Astrocyte (in vitro differentiated cells and primary cell): ENCODE results near the gene TIMM29. TPM values are rescaled to one million over a fixed set of nuclear protein-coding genes. Genes with fewer than 3 reads are reported as not detected.

Source experiments
- DNase-seq: peaks from one replicate; pipeline ENCODE4 v3.0.0-alpha.2; 2010; ENCODE audit warnings: low read depth
- FAIRE-seq: peaks from 2 replicates; lab custom pipeline; 2011; peaks lifted over from hg19 to GRCh38; lab: Jason Lieb, UNC
- H2AFZ ChIP-seq: 2 replicates; pipeline ENCODE4 v1.6.0; 2012; ENCODE audit warnings: low read depth, low read length, inconsistent platforms
- H3K27ac ChIP-seq: 2 replicates; pipeline ENCODE4 v1.5.1; 2011; ENCODE audit warnings: low read depth, low read length, inconsistent platforms
- H3K27me3 ChIP-seq: 2 replicates; pipeline ENCODE4 v1.6.0; 2011; ENCODE audit warnings: low read length, inconsistent platforms; ENCODE audit not compliant: insufficient read depth
- H3K36me3 ChIP-seq: 2 replicates; pipeline ENCODE4 v1.5.1; 2011; ENCODE audit warnings: low read length, inconsistent platforms; ENCODE audit not compliant: insufficient read depth
- H3K4me1 ChIP-seq: 2 replicates; pipeline ENCODE4 v1.5.1; 2011; ENCODE audit warnings: low read length, inconsistent platforms; ENCODE audit not compliant: insufficient read depth
- H3K4me2 ChIP-seq: 2 replicates; pipeline ENCODE4 v1.6.0; 2012; ENCODE audit warnings: low read length, inconsistent platforms
- H3K4me3 ChIP-seq: 2 replicates; pipeline ENCODE4 v1.5.1; 2011; ENCODE audit warnings: low read depth, mild to moderate bottlenecking, low read length, inconsistent platforms; ENCODE audit not compliant: insufficient read depth
- H3K79me2 ChIP-seq: 2 replicates; pipeline ENCODE4 v1.6.0; 2012; ENCODE audit warnings: mild to moderate bottlenecking, low read length, inconsistent platforms; ENCODE audit not compliant: insufficient read depth
- H3K9ac ChIP-seq: 2 replicates; pipeline ENCODE4 v1.6.0; 2012; ENCODE audit warnings: mild to moderate bottlenecking, low read length, inconsistent platforms
- H3K9me3 ChIP-seq: 2 replicates; pipeline ENCODE4 v1.5.1; 2012; ENCODE audit warnings: low read depth, mild to moderate bottlenecking, low read length, inconsistent platforms; ENCODE audit not compliant: insufficient read depth
- H4K20me1 ChIP-seq: 2 replicates; pipeline ENCODE4 v1.6.0; 2012; ENCODE audit warnings: low read length, inconsistent platforms; ENCODE audit not compliant: insufficient read depth
- H3K27ac Mint-ChIP-seq: one replicate; pipeline ENCODE4 v1.8.0; 2021; ENCODE audit warnings: mild to moderate bottlenecking, mixed read lengths; ENCODE audit not compliant: unreplicated experiment
- H3K27me3 Mint-ChIP-seq: one replicate; pipeline ENCODE4 v1.8.0; 2021; ENCODE audit warnings: low read depth, mixed read lengths; ENCODE audit not compliant: unreplicated experiment
- H3K36me3 Mint-ChIP-seq: one replicate; pipeline ENCODE4 v1.8.0; 2021; ENCODE audit warnings: low read depth, mixed read lengths; ENCODE audit not compliant: unreplicated experiment
- H3K4me1 Mint-ChIP-seq: one replicate; pipeline ENCODE4 v1.8.0; 2021; ENCODE audit warnings: low read depth, mixed read lengths; ENCODE audit not compliant: unreplicated experiment
- H3K4me3 Mint-ChIP-seq: one replicate; pipeline ENCODE4 v1.8.0; 2021; ENCODE audit warnings: mild to moderate bottlenecking, moderate library complexity, mixed read lengths; ENCODE audit not compliant: unreplicated experiment
- H3K9me3 Mint-ChIP-seq: one replicate; pipeline ENCODE4 v1.8.0; 2021; ENCODE audit warnings: mild to moderate bottlenecking, mixed read lengths; ENCODE audit not compliant: unreplicated experiment
- EZH2 ChIP-seq: IDR thresholded peaks from 2 replicates; pipeline ENCODE4 v1.6.1; 2012; ENCODE audit warnings: mild to moderate bottlenecking, low read length, inconsistent platforms; ENCODE audit not compliant: insufficient read depth
- total RNA-seq: library from RNA; stranded (reverse); gene quantifications from 2 replicates; pipeline ENCODE4 v1.2.1, GENCODE V29; 2021
- TF ChIP-seq, protein P1 (sequence below): IDR thresholded peaks from 2 replicates; pipeline ENCODE4 v1.5.1; 2011; ENCODE audit warnings: low read depth, mild to moderate bottlenecking, inconsistent platforms, low read length, moderate library complexity; ENCODE audit not compliant: insufficient read depth

The TIMM29 gene
- total RNA-seq, 1 donor from 2014 or later, result 28.9 TPM

DNA sequence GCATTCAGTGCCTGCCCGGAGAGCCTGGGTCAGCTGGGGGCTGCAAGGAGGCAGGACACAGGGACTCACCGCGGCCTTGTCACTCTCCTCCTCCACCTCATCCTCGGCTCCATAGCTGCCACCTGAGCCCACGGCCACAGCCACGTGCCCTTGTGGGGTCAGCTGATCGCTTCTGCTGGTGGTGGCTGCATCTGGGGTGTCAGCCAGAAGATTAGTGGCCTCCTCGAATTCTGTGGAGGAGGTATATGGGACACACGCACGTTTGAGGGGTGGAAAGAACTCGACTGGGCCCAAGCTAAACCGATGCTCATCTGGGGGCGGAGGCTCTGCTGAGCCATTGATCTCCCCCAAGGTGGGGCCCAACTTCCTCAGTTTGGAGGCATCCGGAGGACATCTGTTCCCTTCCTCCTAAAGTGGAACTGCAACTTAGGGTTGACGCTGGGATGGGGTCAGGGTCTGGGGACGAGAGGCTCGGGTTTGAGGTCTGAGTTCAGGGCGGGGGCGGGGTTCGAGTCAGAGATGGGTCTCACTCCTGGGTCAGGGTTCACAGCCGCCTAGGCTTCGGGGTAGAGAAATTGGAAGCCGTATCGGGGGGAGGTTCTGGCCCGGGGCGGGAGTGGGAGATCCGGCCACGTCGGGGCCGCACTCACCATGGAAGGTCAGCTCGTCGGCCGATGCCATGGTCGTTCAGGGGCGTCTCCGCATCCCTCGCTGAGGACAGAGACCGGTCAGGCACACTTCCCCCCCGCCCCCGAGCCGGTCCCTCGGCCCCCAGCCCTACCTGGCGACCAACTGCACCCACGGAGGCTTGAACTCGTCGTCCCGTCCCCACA is 665 bp upstream of the TIMM29 start:
- H3K9me3 Mint-ChIP-seq, result no peaks in the 10 kb centered on the region

DNA sequence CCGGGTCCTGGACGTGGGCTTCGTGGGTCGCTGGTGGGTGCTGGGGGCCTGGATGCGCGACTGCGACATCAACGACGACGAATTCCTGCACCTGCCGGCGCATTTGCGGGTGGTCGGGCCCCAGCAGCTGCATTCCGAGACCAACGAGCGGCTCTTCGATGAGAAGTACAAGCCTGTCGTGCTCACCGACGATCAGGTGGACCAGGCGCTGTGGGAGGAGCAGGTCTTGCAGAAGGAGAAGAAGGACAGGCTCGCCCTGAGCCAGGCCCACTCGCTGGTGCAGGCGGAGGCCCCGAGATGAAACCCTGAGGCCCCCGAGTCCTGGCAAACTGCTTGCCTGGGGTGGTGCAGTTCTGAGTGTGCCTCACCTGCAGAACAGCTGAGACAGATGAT is 787 bp downstream of the TIMM29 start:
- H3K4me1 Mint-ChIP-seq, result peaks cover 8% of the 10 kb centered on the region
- peak overlapping the region; percentile 58 for H2AFZ ChIP-seq
- FAIRE-seq (no peak), DNase-seq (no peak)
- peaks cover 6% of the 10 kb centered on the region for H3K36me3 ChIP-seq
- H3K4me2 ChIP-seq, result peak overlapping the region; percentile 93
- H3K4me1 ChIP-seq, result peaks cover 17% of the 10 kb centered on the region
- peak overlapping the region; percentile 90 for H3K9ac ChIP-seq
- H3K79me2 ChIP-seq, result peaks cover 56% of the 10 kb centered on the region
- H3K36me3 Mint-ChIP-seq, result peaks cover 2% of the 10 kb centered on the region
- H3K27me3 ChIP-seq, result no peaks in the 10 kb centered on the region
- H3K27ac Mint-ChIP-seq, result no peak overlapping the region
- H3K9me3 ChIP-seq, result no peaks in the 10 kb centered on the region
- H3K4me3 ChIP-seq, result peak overlapping the region; percentile 71
- H4K20me1 ChIP-seq, result peaks cover 28% of the 10 kb centered on the region
- TF ChIP-seq, protein P1, sequence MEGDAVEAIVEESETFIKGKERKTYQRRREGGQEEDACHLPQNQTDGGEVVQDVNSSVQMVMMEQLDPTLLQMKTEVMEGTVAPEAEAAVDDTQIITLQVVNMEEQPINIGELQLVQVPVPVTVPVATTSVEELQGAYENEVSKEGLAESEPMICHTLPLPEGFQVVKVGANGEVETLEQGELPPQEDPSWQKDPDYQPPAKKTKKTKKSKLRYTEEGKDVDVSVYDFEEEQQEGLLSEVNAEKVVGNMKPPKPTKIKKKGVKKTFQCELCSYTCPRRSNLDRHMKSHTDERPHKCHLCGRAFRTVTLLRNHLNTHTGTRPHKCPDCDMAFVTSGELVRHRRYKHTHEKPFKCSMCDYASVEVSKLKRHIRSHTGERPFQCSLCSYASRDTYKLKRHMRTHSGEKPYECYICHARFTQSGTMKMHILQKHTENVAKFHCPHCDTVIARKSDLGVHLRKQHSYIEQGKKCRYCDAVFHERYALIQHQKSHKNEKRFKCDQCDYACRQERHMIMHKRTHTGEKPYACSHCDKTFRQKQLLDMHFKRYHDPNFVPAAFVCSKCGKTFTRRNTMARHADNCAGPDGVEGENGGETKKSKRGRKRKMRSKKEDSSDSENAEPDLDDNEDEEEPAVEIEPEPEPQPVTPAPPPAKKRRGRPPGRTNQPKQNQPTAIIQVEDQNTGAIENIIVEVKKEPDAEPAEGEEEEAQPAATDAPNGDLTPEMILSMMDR, result no peak
- TF ChIP-seq EZH2, result no peak
- no peak overlapping the region for H3K27ac ChIP-seq
- H3K27me3 Mint-ChIP-seq, result no peaks in the 10 kb centered on the region
- H3K4me3 Mint-ChIP-seq, result peak overlapping the region; percentile 87
- no peaks in the 10 kb centered on the region for H3K9me3 Mint-ChIP-seq

More for the DNA sequence above, 665 bp upstream of the TIMM29 start:
- Histone ChIP-seq H3K4me3 (peak overlapping the region; percentile 71), H3K9me3 (no peaks in the 10 kb centered on the region), H3K4me1 (peaks cover 17% of the 10 kb centered on the region), H3K9ac (peak overlapping the region; percentile 90), H3K36me3 (peaks cover 8% of the 10 kb centered on the region), H4K20me1 (peaks cover 30% of the 10 kb centered on the region), H3K79me2 (peaks cover 54% of the 10 kb centered on the region), H2AFZ (peak overlapping the region; percentile 31), H3K4me2 (peak overlapping the region; percentile 93), H3K27me3 (no peaks in the 10 kb centered on the region), H3K27ac (peak overlapping the region; percentile 53)
- FAIRE-seq (no peak), DNase-seq (no peak)
- Mint-ChIP-seq H3K27ac (peak overlapping the region; percentile 62), H3K36me3 (peaks cover 2% of the 10 kb centered on the region), H3K4me1 (peaks cover 8% of the 10 kb centered on the region), H3K27me3 (no peaks in the 10 kb centered on the region), H3K4me3 (peak overlapping the region; percentile 90)
- no peak for TF ChIP-seq EZH2
- TF ChIP-seq, protein P1, result no peak
